HCT116 (cell line): ENCODE data around the gene CARD9. TPM values are rescaled to one million over a fixed set of nuclear protein-coding genes. Genes with fewer than 3 reads are reported as not detected.

Experiments
- ATAC-seq: fragments of 200-7000 bp; cut with Tn5 transposase; 2 replicates; pipeline ENCODE4 v1.9.1; 2020; ENCODE audit warnings: mild to moderate bottlenecking, moderate library complexity
- BruUV-seq: library from RNA; stranded (reverse); fragments of 400-500 nt; replicated peaks from 2 replicates; lab custom pipeline; 2021; lab: Mats Ljungman, UMichigan
- CTCF ChIA-PET: fragments of 300-600 bp; sonication (Branson Sonifier 250); formaldehyde crosslinking; loops from one replicate; lab custom pipeline; 2021; ENCODE audit warnings: antibody characterized with exemption; lab: Charles Lee
- POLR2A ChIA-PET: fragments of 300-600, 350-600 bp; sonication (Branson Sonifier 250); formaldehyde crosslinking; loops from one replicate; lab custom pipeline; 2021; ENCODE audit warnings: antibody characterized with exemption; lab: Charles Lee
- RAD21 ChIA-PET, 2 experiments: fragments of 300-600 bp; sonication (Branson Sonifier 250); formaldehyde crosslinking; loops; one replicate each; lab custom pipeline; 2023; ENCODE audit warnings: low total read pairs in 2 of 2; ENCODE audit not compliant: uncharacterized antibody in 2 of 2, unreplicated experiment in 2 of 2, low non-redundant PET in 1 of 2; lab: Charles Lee
- DNase-seq: peaks from one replicate; pipeline ENCODE4 v3.0.0-alpha.2; 2010; ENCODE audit warnings: low read depth, low spot score
- H2AFZ ChIP-seq: fragments of 200-600 bp; shearing (Covaris generic), sonication (generic); 2 replicates; pipeline ENCODE4 v1.6.1; 2017; ENCODE audit warnings: low read depth, mixed run types, mixed read lengths, antibody characterized with exemption, low read length; ENCODE audit not compliant: poor library complexity, severe bottlenecking
- H3K27ac ChIP-seq: 2 replicates; pipeline ENCODE4 v1.5.1; 2012; ENCODE audit warnings: low read depth, low read length
- H3K27me3 ChIP-seq: fragments of 200-600 bp; sonication (generic); 2 replicates; pipeline ENCODE4 v1.6.1; 2016; ENCODE audit warnings: mixed run types, low read length, mixed read lengths; ENCODE audit not compliant: insufficient read depth
- H3K36me3 ChIP-seq, 2 experiments: fragments of 200-500 bp in 1 of 2; fragments of 200-600 bp in 1 of 2; sonication (Bioruptor generic) in 1 of 2; sonication (generic) in 1 of 2; 2 replicates each; pipeline versions ENCODE4 v1.5.1 to v1.6.1; 2014 to 2016; ENCODE audit warnings: low read length in 2 of 2, inconsistent platforms in 1 of 2, mixed read lengths in 1 of 2, mixed run types in 1 of 2; ENCODE audit not compliant: insufficient read depth in 2 of 2, control insufficient read depth in 1 of 2
- H3K4me1 ChIP-seq, 2 experiments: fragments of 200-600 bp in 1 of 2; sonication (generic) in 1 of 2; 2 replicates each; pipeline versions ENCODE4 v1.5.1 to v1.6.1; 2012 to 2017; ENCODE audit warnings: low read length in 2 of 2, inconsistent platforms in 1 of 2, mild to moderate bottlenecking in 1 of 2, mixed read lengths in 1 of 2, mixed run types in 1 of 2, moderate library complexity in 1 of 2; ENCODE audit not compliant: insufficient read depth in 2 of 2, control insufficient read depth in 1 of 2
- H3K4me2 ChIP-seq: fragments of 200-600 bp; sonication (generic); 2 replicates; pipeline ENCODE4 v1.6.1; 2017; ENCODE audit warnings: mixed run types, low read length, mixed read lengths
- H3K4me3 ChIP-seq, 2 experiments: fragments of 200-600 bp in 1 of 2; sonication (generic) in 1 of 2; replicated peaks in 1 of 2; 2 replicates each; pipeline ENCODE4 v1.5.1; 2011 to 2016; ENCODE audit warnings: low read length in 2 of 2, control low read depth in 1 of 2, low read depth in 1 of 2, mild to moderate bottlenecking in 1 of 2, mixed read lengths in 1 of 2, mixed run types in 1 of 2
- H3K79me2 ChIP-seq: fragments of 200-600 bp; sonication (generic); 2 replicates; pipeline ENCODE4 v1.6.1; 2017; ENCODE audit warnings: mild to moderate bottlenecking, mixed run types, low read length, moderate library complexity, mixed read lengths; ENCODE audit not compliant: insufficient read depth
- H3K9ac ChIP-seq: fragments of 200-600 bp; sonication (generic); 2 replicates; pipeline ENCODE4 v1.6.1; 2016; ENCODE audit warnings: low read length, mixed read lengths
- H3K9me2 ChIP-seq: fragments of 200-600 bp; sonication (generic), shearing (Covaris generic); 2 replicates; pipeline ENCODE4 v1.6.1; 2017; ENCODE audit warnings: mixed run types, mild to moderate bottlenecking, moderate library complexity; ENCODE audit not compliant: insufficient read depth
- H3K9me3 ChIP-seq, 2 experiments: fragments of 200-500 bp in 1 of 2; fragments of 200-600 bp in 1 of 2; sonication (Bioruptor generic) in 1 of 2; sonication (generic) in 1 of 2; 2 replicates each; pipeline ENCODE4 v1.6.1; 2014 to 2017; ENCODE audit warnings: low read length in 2 of 2, mixed read lengths in 2 of 2, inconsistent platforms in 1 of 2, low read depth in 1 of 2, mild to moderate bottlenecking in 1 of 2, mixed run types in 1 of 2, moderate library complexity in 1 of 2; ENCODE audit not compliant: control insufficient read depth in 1 of 2, insufficient read depth in 1 of 2
- H4K20me1 ChIP-seq: fragments of 200-600 bp; sonication (generic), shearing (Covaris generic); 2 replicates; pipeline ENCODE4 v1.6.1; 2017; ENCODE audit warnings: mixed run types, mild to moderate bottlenecking, moderate library complexity; ENCODE audit not compliant: insufficient read depth
- EGR1 ChIP-seq: IDR thresholded peaks from 2 replicates; pipeline ENCODE4 v1.6.1; 2012; ENCODE audit warnings: low read depth
- ELF1 ChIP-seq: IDR thresholded peaks from 2 replicates; pipeline ENCODE4 v1.6.1; 2012; ENCODE audit warnings: low read depth, borderline replicate concordance
- EZH2 ChIP-seq: fragments of 200-600 bp; sonication (generic); IDR thresholded peaks from 2 replicates; pipeline ENCODE4 v1.6.1; 2017; ENCODE audit warnings: antibody characterized with exemption, mixed run types
- JUND ChIP-seq: IDR thresholded peaks from 2 replicates; pipeline ENCODE4 v1.6.1; 2012
- POLR2A ChIP-seq: IDR thresholded peaks from 2 replicates; pipeline ENCODE4 v1.7.0; 2011; ENCODE audit warnings: borderline replicate concordance; ENCODE audit not compliant: insufficient read depth, insufficient read length; ENCODE audit errors: extremely low read depth
- POLR2AphosphoS5 ChIP-seq: IDR thresholded peaks from 2 replicates; pipeline ENCODE4 v1.6.1; 2011; ENCODE audit warnings: mild to moderate bottlenecking, low read depth, low read length, moderate library complexity
- SIN3A ChIP-seq: IDR thresholded peaks from 2 replicates; pipeline ENCODE4 v1.6.1; 2012; ENCODE audit warnings: low read depth
- SRF ChIP-seq: IDR thresholded peaks from 2 replicates; pipeline ENCODE4 v1.6.1; 2012; ENCODE audit warnings: low read depth
- YY1 ChIP-seq: IDR thresholded peaks from 2 replicates; pipeline ENCODE4 v1.6.1; 2011; ENCODE audit warnings: low read length, low read depth, moderate library complexity, mild to moderate bottlenecking; ENCODE audit not compliant: insufficient replicate concordance; ENCODE audit errors: extremely low read depth
- ZFX ChIP-seq: fragments of 450-650 bp; IDR thresholded peaks from 2 replicates; pipeline ENCODE4 v1.6.1; 2017
- ZNF274 ChIP-seq: fragments of 200-500 bp; sonication (Bioruptor generic); IDR thresholded peaks from 2 replicates; pipeline ENCODE4 v1.6.1; 2014; ENCODE audit warnings: mild to moderate bottlenecking, low read depth, low read length, inconsistent platforms
- intact Hi-C: fragments of 100-400 bp; cut with micrococcal nuclease; formaldehyde crosslinking; loops from 2 replicates; pipeline ENCODE4 v1.10.0; 2022
- total RNA-seq: library from RNA; stranded (reverse); gene quantifications from one replicate; pipeline ENCODE4 v1.2.1, GENCODE V29; 2021; ENCODE audit not compliant: unreplicated experiment
- TF ChIP-seq, protein P1 (sequence below), 3 experiments: fragments of 200-600 bp in 1 of 3; sonication (generic) in 1 of 3; IDR thresholded peaks in 2 of 3; conservative IDR thresholded peaks in 1 of 3; 2 replicates each; pipeline ENCODE4 v1.5.1; 2012 to 2017; ENCODE audit warnings: low read depth in 2 of 3, low read length in 2 of 3, antibody characterized with exemption in 1 of 3, borderline replicate concordance in 1 of 3, control low read depth in 1 of 3, mild to moderate bottlenecking in 1 of 3, mixed read lengths in 1 of 3, mixed run types in 1 of 3, moderate library complexity in 1 of 3; ENCODE audit not compliant: insufficient read depth in 1 of 3
- TF ChIP-seq, protein P2 (sequence below): IDR thresholded peaks from 2 replicates; pipeline ENCODE4 v1.6.1; 2012
- TF ChIP-seq, protein P3 (sequence below): IDR thresholded peaks from 2 replicates; pipeline ENCODE4 v1.6.1; 2012; ENCODE audit warnings: low read depth

Gene CARD9
- total RNA-seq, 1 experiment from 2014 or later: 1.2 TPM

- Histone ChIP-seq H3K4me3 (no peak overlapping the region), H3K36me3 (peaks cover 43% of the 10 kb centered on the region in 2 experiments; a peak in 3 of 4 replicates), H3K9me3 (no peaks in the 10 kb centered on the region), H3K27me3 (no peaks in the 10 kb centered on the region), H3K27ac (peak overlapping the region; percentile 22; the same call in 1 of the 2 replicates), H3K4me1 (peaks cover 7 to 16% of the 10 kb centered on the region in 2 experiments), H3K79me2 (peaks cover 39% of the 10 kb centered on the region)
- no TSS peak for BruUV-seq
- ChIA-PET RAD21 (no interaction called here), CTCF (interaction anchor here (0.6 to 1.4 kb wide), 6 partner anchors 9 to 89 kb away, joined by 3 to 8 read pairs (median 4); partner anchors contain the start of gene DNLZ)
- no peak for ATAC-seq
- intact Hi-C loops: loop anchor here (2.0 kb wide), 1 partner anchor 63 kb away; no protein-coding TSS in a partner anchor
- no peak for TF ChIP-seq EZH2
- TF ChIP-seq EGR1: no peak
- TF ChIP-seq, protein P1, sequence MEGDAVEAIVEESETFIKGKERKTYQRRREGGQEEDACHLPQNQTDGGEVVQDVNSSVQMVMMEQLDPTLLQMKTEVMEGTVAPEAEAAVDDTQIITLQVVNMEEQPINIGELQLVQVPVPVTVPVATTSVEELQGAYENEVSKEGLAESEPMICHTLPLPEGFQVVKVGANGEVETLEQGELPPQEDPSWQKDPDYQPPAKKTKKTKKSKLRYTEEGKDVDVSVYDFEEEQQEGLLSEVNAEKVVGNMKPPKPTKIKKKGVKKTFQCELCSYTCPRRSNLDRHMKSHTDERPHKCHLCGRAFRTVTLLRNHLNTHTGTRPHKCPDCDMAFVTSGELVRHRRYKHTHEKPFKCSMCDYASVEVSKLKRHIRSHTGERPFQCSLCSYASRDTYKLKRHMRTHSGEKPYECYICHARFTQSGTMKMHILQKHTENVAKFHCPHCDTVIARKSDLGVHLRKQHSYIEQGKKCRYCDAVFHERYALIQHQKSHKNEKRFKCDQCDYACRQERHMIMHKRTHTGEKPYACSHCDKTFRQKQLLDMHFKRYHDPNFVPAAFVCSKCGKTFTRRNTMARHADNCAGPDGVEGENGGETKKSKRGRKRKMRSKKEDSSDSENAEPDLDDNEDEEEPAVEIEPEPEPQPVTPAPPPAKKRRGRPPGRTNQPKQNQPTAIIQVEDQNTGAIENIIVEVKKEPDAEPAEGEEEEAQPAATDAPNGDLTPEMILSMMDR (IDR thresholded peaks at IDR 0.05 in 2 of 3, conservative IDR thresholded peaks at IDR 0.05 in 1 of 3; ENCODE audit: borderline replicate concordance in 1 of 3, insufficient read depth in 1 of 3, low read depth in 2 of 3, low read length in 2 of 3): no peak
- TF ChIP-seq ZNF274: no peak
- TF ChIP-seq, protein P2, sequence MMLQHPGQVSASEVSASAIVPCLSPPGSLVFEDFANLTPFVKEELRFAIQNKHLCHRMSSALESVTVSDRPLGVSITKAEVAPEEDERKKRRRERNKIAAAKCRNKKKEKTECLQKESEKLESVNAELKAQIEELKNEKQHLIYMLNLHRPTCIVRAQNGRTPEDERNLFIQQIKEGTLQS: no peak
- no peak for TF ChIP-seq JUND
- TF ChIP-seq SRF: no peak
- TF ChIP-seq POLR2A: no peak
- TF ChIP-seq, protein P3, sequence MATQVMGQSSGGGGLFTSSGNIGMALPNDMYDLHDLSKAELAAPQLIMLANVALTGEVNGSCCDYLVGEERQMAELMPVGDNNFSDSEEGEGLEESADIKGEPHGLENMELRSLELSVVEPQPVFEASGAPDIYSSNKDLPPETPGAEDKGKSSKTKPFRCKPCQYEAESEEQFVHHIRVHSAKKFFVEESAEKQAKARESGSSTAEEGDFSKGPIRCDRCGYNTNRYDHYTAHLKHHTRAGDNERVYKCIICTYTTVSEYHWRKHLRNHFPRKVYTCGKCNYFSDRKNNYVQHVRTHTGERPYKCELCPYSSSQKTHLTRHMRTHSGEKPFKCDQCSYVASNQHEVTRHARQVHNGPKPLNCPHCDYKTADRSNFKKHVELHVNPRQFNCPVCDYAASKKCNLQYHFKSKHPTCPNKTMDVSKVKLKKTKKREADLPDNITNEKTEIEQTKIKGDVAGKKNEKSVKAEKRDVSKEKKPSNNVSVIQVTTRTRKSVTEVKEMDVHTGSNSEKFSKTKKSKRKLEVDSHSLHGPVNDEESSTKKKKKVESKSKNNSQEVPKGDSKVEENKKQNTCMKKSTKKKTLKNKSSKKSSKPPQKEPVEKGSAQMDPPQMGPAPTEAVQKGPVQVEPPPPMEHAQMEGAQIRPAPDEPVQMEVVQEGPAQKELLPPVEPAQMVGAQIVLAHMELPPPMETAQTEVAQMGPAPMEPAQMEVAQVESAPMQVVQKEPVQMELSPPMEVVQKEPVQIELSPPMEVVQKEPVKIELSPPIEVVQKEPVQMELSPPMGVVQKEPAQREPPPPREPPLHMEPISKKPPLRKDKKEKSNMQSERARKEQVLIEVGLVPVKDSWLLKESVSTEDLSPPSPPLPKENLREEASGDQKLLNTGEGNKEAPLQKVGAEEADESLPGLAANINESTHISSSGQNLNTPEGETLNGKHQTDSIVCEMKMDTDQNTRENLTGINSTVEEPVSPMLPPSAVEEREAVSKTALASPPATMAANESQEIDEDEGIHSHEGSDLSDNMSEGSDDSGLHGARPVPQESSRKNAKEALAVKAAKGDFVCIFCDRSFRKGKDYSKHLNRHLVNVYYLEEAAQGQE: no peak
- TF ChIP-seq SIN3A: no peak
- TF ChIP-seq YY1: no peak
- no peak for TF ChIP-seq ELF1
- TF ChIP-seq POLR2AphosphoS5: no peak
- no peak for TF ChIP-seq ZFX
- TF ChIP-seq, all 23 proteins: peak for 0
- DNase-seq: no peak
- Histone ChIP-seq H3K9me2 (no peaks in the 10 kb centered on the region), H4K20me1 (no peaks in the 10 kb centered on the region), H3K4me2 (no peak overlapping the region), H2AFZ (no peak overlapping the region), H3K9ac (0 out of 2 replicates have a peak overlapping the region, but pooled peaks have one; percentile 84)
- POLR2A ChIA-PET: interaction anchor here (1.0 kb wide), 1 partner anchor 38 kb away, joined by 3 read pairs; no protein-coding TSS in a partner anchor
Observed at GRCh38 chr9:136401173-136401922, 27.9 kb upstream of the CARD9 start.
